SK-N-SH (cell line): ENCODE data around the gene EED. TPM values are rescaled to one million over a fixed set of nuclear protein-coding genes. Genes with fewer than 3 reads are reported as not detected.

Source experiments
- CTCF ChIA-PET: fragments of 300-600, 350-600 bp; formaldehyde crosslinking; extraction: SDS; loops from one replicate; lab custom pipeline; 2021; lab: Yijun Ruan, JAX
- POLR2A ChIA-PET: fragments of 350-600 bp; sonication (Branson Sonifier 250); formaldehyde crosslinking; extraction: SDS; loops from one replicate; lab custom pipeline; 2020; ENCODE audit warnings: antibody characterized with exemption, inconsistent platforms; lab: Yijun Ruan, JAX
- DNase-seq: peaks from one replicate; pipeline ENCODE4 v3.0.0; 2012
- H2AFZ ChIP-seq: fragments of 200-600 bp; sonication (generic); 2 replicates; pipeline ENCODE4 v1.8.1; 2016; ENCODE audit warnings: antibody characterized with exemption, mild to moderate bottlenecking, low read depth
- H3F3A ChIP-seq: fragments of 200-600 bp; sonication (generic); replicated peaks from 2 replicates; pipeline ENCODE3; 2016; ENCODE audit warnings: antibody characterized with exemption, mild to moderate bottlenecking; ENCODE audit not compliant: insufficient read depth
- H3K27ac ChIP-seq, 2 experiments: fragments of 200-500 bp in 1 of 2; fragments of 200-600 bp in 1 of 2; sonication (Bioruptor generic) in 1 of 2; sonication (generic), shearing (Covaris generic) in 1 of 2; 2 replicates each; pipeline versions ENCODE4 v1.5.1 to v1.6.1; 2014 to 2016; ENCODE audit warnings: low read depth in 2 of 2, inconsistent platforms in 1 of 2, low read length in 1 of 2, mild to moderate bottlenecking in 1 of 2, mixed read lengths in 1 of 2
- H3K27me3 ChIP-seq: fragments of 200-600 bp; sonication (generic), shearing (Covaris generic); 2 replicates; pipeline ENCODE4 v1.6.1; 2016; ENCODE audit warnings: mixed run types; ENCODE audit not compliant: insufficient read depth
- H3K36me3 ChIP-seq, 2 experiments: fragments of 200-500 bp in 1 of 2; fragments of 200-600 bp in 1 of 2; sonication (Bioruptor generic) in 1 of 2; sonication (generic) in 1 of 2; replicated peaks in 1 of 2; 2 replicates each; pipeline versions ENCODE3 to v1.5.1; 2014 to 2016; ENCODE audit warnings: low read length in 1 of 2, mild to moderate bottlenecking in 1 of 2; ENCODE audit not compliant: insufficient read depth in 2 of 2, control insufficient read depth in 1 of 2
- H3K4me1 ChIP-seq, 2 experiments: fragments of 200-500 bp in 1 of 2; fragments of 200-600 bp in 1 of 2; sonication (Bioruptor generic) in 1 of 2; sonication (generic), shearing (Covaris generic) in 1 of 2; 2 replicates each; pipeline versions ENCODE4 v1.5.1 to v1.6.1; 2014 to 2016; ENCODE audit warnings: low read depth in 1 of 2, low read length in 1 of 2, mixed run types in 1 of 2; ENCODE audit not compliant: insufficient read depth in 2 of 2, control insufficient read depth in 1 of 2
- H3K4me2 ChIP-seq: fragments of 200-600 bp; sonication (generic), shearing (Covaris generic); 2 replicates; pipeline ENCODE4 v1.6.1; 2017; ENCODE audit warnings: mixed run types
- H3K4me3 ChIP-seq, 2 experiments: fragments of 200-500 bp in 1 of 2; fragments of 200-600 bp in 1 of 2; sonication (Bioruptor generic) in 1 of 2; sonication (generic), shearing (Covaris generic) in 1 of 2; 2 replicates each; pipeline versions ENCODE4 v1.5.1 to v1.8.1; 2014 to 2016; ENCODE audit warnings: low read depth in 2 of 2, inconsistent platforms in 1 of 2, low read length in 1 of 2, mild to moderate bottlenecking in 1 of 2, mixed read lengths in 1 of 2, moderate library complexity in 1 of 2
- H3K79me2 ChIP-seq: fragments of 200-600 bp; sonication (generic); 2 replicates; pipeline ENCODE4 v1.8.1; 2017; ENCODE audit warnings: mild to moderate bottlenecking; ENCODE audit not compliant: insufficient read depth
- H3K9ac ChIP-seq: fragments of 200-600 bp; sonication (generic); 2 replicates; pipeline ENCODE4 v1.6.1; 2017; ENCODE audit warnings: mixed run types
- H3K9me2 ChIP-seq: fragments of 200-600 bp; sonication (generic); 2 replicates; pipeline ENCODE4 v1.6.1; 2017; ENCODE audit warnings: mixed run types
- H3K9me3 ChIP-seq: fragments of 200-600 bp; sonication (generic); 2 replicates; pipeline ENCODE4 v1.6.1; 2017; ENCODE audit warnings: mixed run types, mild to moderate bottlenecking, moderate library complexity
- H4K20me1 ChIP-seq: fragments of 200-600 bp; sonication (generic); 2 replicates; pipeline ENCODE4 v1.6.1; 2017; ENCODE audit warnings: mild to moderate bottlenecking, mixed run types; ENCODE audit not compliant: insufficient read depth
- CHD2 ChIP-seq: fragments of 150-350 bp; IDR thresholded peaks from 2 replicates; pipeline ENCODE4 v1.6.1; 2018; ENCODE audit warnings: low read length; ENCODE audit not compliant: partially characterized antibody
- ELF1 ChIP-seq: IDR thresholded peaks from 2 replicates; pipeline ENCODE4 v1.4.0; 2012
- EP300 ChIP-seq, 2 experiments: IDR thresholded peaks; 2 replicates each; pipeline versions ENCODE4 v1.4.0 to v1.6.1; 2012; ENCODE audit warnings: borderline replicate concordance in 1 of 2, low read depth in 1 of 2, low read length in 1 of 2
- EZH2phosphoT487 ChIP-seq: fragments of 200-600 bp; sonication (generic); IDR thresholded peaks from 2 replicates; pipeline ENCODE4 v1.6.1; 2017; ENCODE audit warnings: low read depth, mixed run types, mild to moderate bottlenecking, antibody characterized with exemption, moderate library complexity, borderline replicate concordance
- FOSL2 ChIP-seq: IDR thresholded peaks from 2 replicates; pipeline ENCODE4 v1.4.0; 2012; ENCODE audit warnings: low read depth, mild to moderate bottlenecking, moderate library complexity, borderline replicate concordance
- GATA2 ChIP-seq: sonication (generic); formaldehyde crosslinking; IDR thresholded peaks from 2 replicates; pipeline ENCODE4 v1.5.0; 2020; ENCODE audit warnings: mild to moderate bottlenecking, missing genetic modification reagents
- MAX ChIP-seq: IDR thresholded peaks from 2 replicates; pipeline ENCODE4 v1.4.0; 2012; ENCODE audit warnings: low read depth
- MEF2A ChIP-seq: IDR thresholded peaks from 2 replicates; pipeline ENCODE4 v1.4.0; 2012; ENCODE audit warnings: low read depth, borderline replicate concordance
- MXI1 ChIP-seq: IDR thresholded peaks from 2 replicates; pipeline ENCODE4 v1.6.1; 2012; ENCODE audit warnings: mild to moderate bottlenecking, low read depth, low read length, improper control_type of control experiment
- NRF1 ChIP-seq: IDR thresholded peaks from 2 replicates; pipeline ENCODE4 v1.6.1; 2012; ENCODE audit warnings: low read depth, mild to moderate bottlenecking, low read length
- POLR2AphosphoS5 ChIP-seq: IDR thresholded peaks from 2 replicates; pipeline ENCODE4 v1.6.1; 2012; ENCODE audit warnings: low read depth, low read length
- RAD21 ChIP-seq: IDR thresholded peaks from 2 replicates; pipeline ENCODE4 v1.6.1; 2012; ENCODE audit warnings: mild to moderate bottlenecking, low read length
- RCOR1 ChIP-seq: fragments of 150-350 bp; IDR thresholded peaks from 2 replicates; pipeline ENCODE4 v1.6.1; 2017; ENCODE audit warnings: antibody characterized with exemption, low read length
- REST ChIP-seq: IDR thresholded peaks from 2 replicates; pipeline ENCODE4 v1.6.1; 2012; ENCODE audit warnings: mild to moderate bottlenecking, low read depth, low read length, moderate library complexity
- SIN3A ChIP-seq: IDR thresholded peaks from 2 replicates; pipeline ENCODE4 v1.6.1; 2012; ENCODE audit warnings: low read depth, mild to moderate bottlenecking, low read length, moderate library complexity, borderline replicate concordance
- SMC3 ChIP-seq: IDR thresholded peaks from 2 replicates; pipeline ENCODE4 v1.6.1; 2012; ENCODE audit warnings: low read depth, low read length, improper control_type of control experiment
- USF1 ChIP-seq: IDR thresholded peaks from 2 replicates; pipeline ENCODE4 v1.4.0; 2012; ENCODE audit warnings: low read depth, borderline replicate concordance
- WGBS: methylation state at CpG from one replicate; pipeline ENCODE4 v1.1.6; 2017; ENCODE audit warnings: low lambda C conversion rate; 5-methylcytosine and 5-hydroxymethylcytosine counted together
- polyA plus RNA-seq, 3 experiments: library from polyadenylated mRNA; depleted of rRNA; stranded (reverse); fragments of >200 nt; gene quantifications; 2 replicates each; pipeline ENCODE4 v1.2.3, GENCODE V29; 2012

The EED gene
- polyA plus RNA-seq, 1 of the 3 experiments (the other 2 are of a cell fraction), result 12.8 TPM

GRCh38 chr11:86256608-86257007 lies 12.1 kb downstream of the EED start:
- TF ChIP-seq RCOR1, result no peak
- TF ChIP-seq MXI1, result no peak
- TF ChIP-seq SIN3A, result no peak
- no peak for TF ChIP-seq REST
- TF ChIP-seq USF1, result no peak
- TF ChIP-seq ELF1, result no peak
- no peak for TF ChIP-seq SMC3
- no peak for TF ChIP-seq MAX
- no peak for TF ChIP-seq NRF1
- TF ChIP-seq EP300 (IDR thresholded peaks at IDR 0.05; ENCODE audit: borderline replicate concordance in 1 of 2, low read depth in 1 of 2, low read length in 1 of 2), result no peak
- TF ChIP-seq EZH2phosphoT487, result no peak
- TF ChIP-seq CHD2, result no peak
- no peak for TF ChIP-seq RAD21
- no peak for TF ChIP-seq MEF2A
- TF ChIP-seq GATA2 (CRISPR knock-in tag), result no peak
- TF ChIP-seq POLR2AphosphoS5, result no peak
- no peak for TF ChIP-seq FOSL2
- Histone ChIP-seq H3K4me2 (no peak overlapping the region), H2AFZ (no peak overlapping the region), H3K9me3 (no peaks in the 10 kb centered on the region), H3F3A (peaks cover 5% of the 10 kb centered on the region), H3K9ac (no peak overlapping the region), H3K27me3 (no peaks in the 10 kb centered on the region), H3K79me2 (peaks cover 58% of the 10 kb centered on the region), H3K4me1 (no peaks in the 10 kb centered on the region; a peak in 2 of 4 replicates), H4K20me1 (no peaks in the 10 kb centered on the region), H3K36me3 (peaks cover 16 to 30% of the 10 kb centered on the region in 2 experiments), H3K4me3 (no peak overlapping the region), H3K9me2 (no peaks in the 10 kb centered on the region), H3K27ac (no peak overlapping the region)
- ChIA-PET POLR2A (interaction anchor here (2.3 kb wide), 1 partner anchor 12 kb away, joined by 6 read pairs; the partner anchor contains the start of gene EED), CTCF (interaction anchor here (0.8 kb wide), 1 partner anchor 10 kb away, joined by 3 read pairs; no protein-coding TSS in a partner anchor)
- DNase-seq, result no peak
- 67% methylated on average over 6 of the region's 6 CpGs for whole genome bisulfite sequencing
